GM12878 (cell line): ENCODE results near the gene DNASE1L1. TPM values are rescaled to one million over a fixed set of nuclear protein-coding genes. Genes with fewer than 3 reads are reported as not detected.

Experiments used
- ATAC-seq: fragments of 200-7000 bp; cut with Tn5 transposase; 3 replicates; pipeline ENCODE4 v1.9.1; 2020; ENCODE audit warnings: mild to moderate bottlenecking, moderate library complexity
- BruUV-seq: library from RNA; stranded (reverse); fragments of 400-500 nt; replicated peaks from 2 replicates; lab custom pipeline; 2021; lab: Mats Ljungman, UMichigan
- CTCF ChIA-PET: fragments of 300-600 bp; sonication (Branson Sonifier 250); formaldehyde crosslinking; extraction: SDS; loops from one replicate; lab custom pipeline; 2021; ENCODE audit warnings: inconsistent platforms; lab: Yijun Ruan, JAX
- POLR2A ChIA-PET: fragments of 350-600 bp; formaldehyde crosslinking; extraction: SDS; loops from one replicate; lab custom pipeline; 2021; ENCODE audit warnings: inconsistent platforms; lab: Charles Lee
- RAD21 ChIA-PET: fragments of 300-600 bp; sonication (Branson Sonifier 250); formaldehyde crosslinking; loops from one replicate; lab custom pipeline; 2023; ENCODE audit warnings: antibody characterized with exemption; ENCODE audit not compliant: unreplicated experiment; lab: Charles Lee
- SMC1A ChIA-PET: fragments of 300-600 bp; sonication (Branson Sonifier 250); formaldehyde crosslinking; loops from one replicate; lab custom pipeline; 2023; ENCODE audit not compliant: unreplicated experiment, uncharacterized antibody; lab: Charles Lee
- DNase-seq: peaks from one replicate; pipeline ENCODE4 v3.0.0-alpha.2; 2011; ENCODE audit warnings: low read depth, low spot score
- FAIRE-seq: peaks from 3 replicates; lab custom pipeline; 2011; peaks lifted over from hg19 to GRCh38; lab: Jason Lieb, UNC
- H2AFZ ChIP-seq: 2 replicates; pipeline ENCODE4 v1.6.0; 2011; ENCODE audit warnings: low read depth, low read length, control low read depth; ENCODE audit not compliant: control insufficient read depth
- H3K27ac ChIP-seq: 2 replicates; pipeline ENCODE4 v1.5.1; 2011; ENCODE audit warnings: control low read depth; ENCODE audit not compliant: control insufficient read depth, insufficient read depth
- H3K27me3 ChIP-seq, 2 experiments: replicated peaks in 1 of 2; 2 replicates each; pipeline versions ENCODE4 v1.6.0 to v1.6.1; 2011; ENCODE audit warnings: low read length in 1 of 2; ENCODE audit not compliant: control insufficient read depth in 2 of 2, insufficient read depth in 2 of 2
- H3K36me3 ChIP-seq, 2 experiments: 2 replicates each; pipeline ENCODE4 v1.5.1; 2011; ENCODE audit warnings: low read length in 1 of 2; ENCODE audit not compliant: control insufficient read depth in 2 of 2, insufficient read depth in 2 of 2
- H3K4me1 ChIP-seq: 2 replicates; pipeline ENCODE4 v1.6.1; 2011; ENCODE audit warnings: mild to moderate bottlenecking, low read length, moderate library complexity, mixed read lengths; ENCODE audit not compliant: control insufficient read depth, insufficient read depth
- H3K4me2 ChIP-seq: 2 replicates; pipeline ENCODE4 v1.6.0; 2011; ENCODE audit warnings: control low read depth; ENCODE audit not compliant: control insufficient read depth, insufficient read depth
- H3K4me3 ChIP-seq: fragments of 200-600 bp; sonication (generic); 2 replicates; pipeline ENCODE4 v1.5.1; 2016
- H3K79me2 ChIP-seq: 2 replicates; pipeline ENCODE4 v1.6.0; 2011; ENCODE audit warnings: low read length; ENCODE audit not compliant: control insufficient read depth, insufficient read depth
- H3K9ac ChIP-seq: 2 replicates; pipeline ENCODE4 v1.8.0; 2011; ENCODE audit warnings: low read length, control low read depth, mixed read lengths; ENCODE audit not compliant: control insufficient read depth, insufficient read depth
- H3K9me3 ChIP-seq: replicated peaks from 3 replicates; pipeline ENCODE4 v1.5.1; 2011; ENCODE audit warnings: mild to moderate bottlenecking, low read length; ENCODE audit not compliant: control insufficient read depth, insufficient read depth
- H4K20me1 ChIP-seq: 2 replicates; pipeline ENCODE4 v1.6.0; 2011; ENCODE audit not compliant: control insufficient read depth, insufficient read depth
- MEF2B ChIP-seq: fragments of 450-650 bp; IDR thresholded peaks from 2 replicates; pipeline ENCODE4 v1.6.1; 2018; ENCODE audit warnings: mild to moderate bottlenecking, moderate library complexity; ENCODE audit not compliant: partially characterized antibody, poor library complexity, severe bottlenecking
- SPI1 ChIP-seq: IDR thresholded peaks from 2 replicates; pipeline ENCODE4 v1.6.1; 2011; ENCODE audit warnings: low read depth, mild to moderate bottlenecking, low read length, moderate library complexity, borderline replicate concordance; ENCODE audit not compliant: insufficient read depth
- WGBS: methylation state at CpG from one replicate; pipeline ENCODE4 v1.1.6; 2016; ENCODE audit warnings: low lambda C conversion rate; ENCODE audit not compliant: insufficient replicate concordance, insufficient coverage; ENCODE audit errors: missing lambda C conversion rate; 5-methylcytosine and 5-hydroxymethylcytosine counted together
- in situ Hi-C: fragments of 300-500 bp; cut with MboI; formaldehyde crosslinking; loops from 9 replicates; pipeline ENCODE4 v1.14.3; 2018; ENCODE audit warnings: mixed read lengths
- intact Hi-C: fragments of 100-400 bp; cut with micrococcal nuclease; formaldehyde crosslinking; loops from one replicate; pipeline ENCODE4 v1.14.2; 2022; ENCODE audit not compliant: unreplicated experiment
- polyA plus RNA-seq, 11 experiments: library from polyadenylated mRNA; depleted of rRNA in 4 of 11; unstranded in 6 of 11; stranded (reverse) in 5 of 11; fragments of >200 nt; fragmentation: Nextera tagmentation in 4 of 11; fragmentation: Illumina TruSeq in 1 of 11; extraction: Ambion mirVana in 4 of 11; extraction: Trizol in 1 of 11; gene quantifications; 1 replicate in 1 of 11; 2 replicates in 10 of 11; pipeline versions ENCODE4 v1.2.1 to v1.2.3, GENCODE V29; 2011 to 2016; ENCODE audit warnings: inconsistent platforms in 2 of 11, missing spikeins in 2 of 11, low read depth in 1 of 11
- total RNA-seq, 4 experiments: library from RNA; depleted of rRNA in 3 of 4; stranded (reverse); fragments of >200 nt in 3 of 4; fragmentation: Illumina TruSeq in 1 of 4; extraction: Trizol in 1 of 4; gene quantifications; 2 replicates each; pipeline versions ENCODE4 v1.2.1 to v1.2.3, GENCODE V29; 2013 to 2021
- TF ChIP-seq, protein P1 (sequence below): IDR thresholded peaks from 2 replicates; pipeline ENCODE4 v1.6.1; 2011; ENCODE audit warnings: mild to moderate bottlenecking, low read depth, low read length, moderate library complexity; ENCODE audit not compliant: insufficient replicate concordance
- TF ChIP-seq, protein P2 (sequence below): IDR thresholded peaks from 2 replicates; pipeline ENCODE4 v1.6.1; 2011; ENCODE audit warnings: low read depth, low read length, improper control_type of control experiment, borderline replicate concordance

The DNASE1L1 gene
- total and polyA plus RNA-seq, 10 of the 15 experiments (the other 5 are each of a cell fraction or from before 2014, with no cell fraction given): 0.60 to 22.7 (median 6.8) TPM

- DNase-seq (no peak), FAIRE-seq (no peak), ATAC-seq (no peak)
- Histone ChIP-seq H3K27ac (no peak overlapping the region), H4K20me1 (no peaks in the 10 kb centered on the region), H3K4me3 (no peak overlapping the region), H2AFZ (no peak overlapping the region), H3K79me2 (peaks cover 12% of the 10 kb centered on the region), H3K9ac (no peak overlapping the region), H3K9me3 (no peaks in the 10 kb centered on the region), H3K36me3 (no peaks in the 10 kb centered on the region), H3K4me1 (no peaks in the 10 kb centered on the region), H3K4me2 (0 out of 2 replicates have a peak overlapping the region, but pooled peaks have one; percentile 26), H3K27me3 (no peaks in the 10 kb centered on the region)
- intact Hi-C loops: loop anchor here (10.0 kb wide), 1 partner anchor 52 kb away; the partner anchor contains the start of genes EMD and FLNA
- POLR2A ChIA-PET: interaction anchor here (0.7 to 4.1 kb wide), 6 partner anchors 12 to 63 kb away, joined by 3 to 32 read pairs (median 6); partner anchors contain the start of genes RPL10, SLC10A3 and TAFAZZIN
- RAD21 ChIA-PET: interaction anchor here (2.0 kb wide), 1 partner anchor 15 kb away, joined by 9 read pairs; the partner anchor contains the start of gene TAFAZZIN
- 73% methylated on average over 12 of the region's 13 CpGs for WGBS
- CTCF ChIA-PET: interaction anchor here (0.6 to 1.7 kb wide), 2 partner anchors 8 to 16 kb away, joined by 3 read pairs; no protein-coding TSS in a partner anchor
- BruUV-seq: no TSS peak
- in situ Hi-C loops: no loop called here
- no peak for TF ChIP-seq MEF2B
- TF ChIP-seq, protein P1, sequence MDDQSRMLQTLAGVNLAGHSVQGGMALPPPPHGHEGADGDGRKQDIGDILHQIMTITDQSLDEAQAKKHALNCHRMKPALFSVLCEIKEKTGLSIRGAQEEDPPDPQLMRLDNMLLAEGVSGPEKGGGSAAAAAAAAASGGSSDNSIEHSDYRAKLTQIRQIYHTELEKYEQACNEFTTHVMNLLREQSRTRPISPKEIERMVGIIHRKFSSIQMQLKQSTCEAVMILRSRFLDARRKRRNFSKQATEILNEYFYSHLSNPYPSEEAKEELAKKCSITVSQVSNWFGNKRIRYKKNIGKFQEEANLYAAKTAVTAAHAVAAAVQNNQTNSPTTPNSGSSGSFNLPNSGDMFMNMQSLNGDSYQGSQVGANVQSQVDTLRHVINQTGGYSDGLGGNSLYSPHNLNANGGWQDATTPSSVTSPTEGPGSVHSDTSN: no peak
- TF ChIP-seq, protein P2, sequence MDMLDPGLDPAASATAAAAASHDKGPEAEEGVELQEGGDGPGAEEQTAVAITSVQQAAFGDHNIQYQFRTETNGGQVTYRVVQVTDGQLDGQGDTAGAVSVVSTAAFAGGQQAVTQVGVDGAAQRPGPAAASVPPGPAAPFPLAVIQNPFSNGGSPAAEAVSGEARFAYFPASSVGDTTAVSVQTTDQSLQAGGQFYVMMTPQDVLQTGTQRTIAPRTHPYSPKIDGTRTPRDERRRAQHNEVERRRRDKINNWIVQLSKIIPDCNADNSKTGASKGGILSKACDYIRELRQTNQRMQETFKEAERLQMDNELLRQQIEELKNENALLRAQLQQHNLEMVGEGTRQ: no peak
- TF ChIP-seq SPI1: peak; percentile 39; the same call in 1 of the 2 replicates
- SMC1A ChIA-PET: interaction anchor here (1.3 kb wide), 1 partner anchor 100 kb away, joined by 4 read pairs; no protein-coding TSS in a partner anchor
These were observed 18.1 kb upstream of the DNASE1L1 start for GRCh38 chrX:154426916-154427770.
